HG03139 (cell line): ENCODE measurements around the gene TSSK6.

Source experiments
- ATAC-seq: cut with Tn5 transposase; IDR thresholded peaks from one replicate; pipeline ENCODE4 v1.9.1; 2021; ENCODE audit not compliant: unreplicated experiment

The TSSK6 gene

DNA sequence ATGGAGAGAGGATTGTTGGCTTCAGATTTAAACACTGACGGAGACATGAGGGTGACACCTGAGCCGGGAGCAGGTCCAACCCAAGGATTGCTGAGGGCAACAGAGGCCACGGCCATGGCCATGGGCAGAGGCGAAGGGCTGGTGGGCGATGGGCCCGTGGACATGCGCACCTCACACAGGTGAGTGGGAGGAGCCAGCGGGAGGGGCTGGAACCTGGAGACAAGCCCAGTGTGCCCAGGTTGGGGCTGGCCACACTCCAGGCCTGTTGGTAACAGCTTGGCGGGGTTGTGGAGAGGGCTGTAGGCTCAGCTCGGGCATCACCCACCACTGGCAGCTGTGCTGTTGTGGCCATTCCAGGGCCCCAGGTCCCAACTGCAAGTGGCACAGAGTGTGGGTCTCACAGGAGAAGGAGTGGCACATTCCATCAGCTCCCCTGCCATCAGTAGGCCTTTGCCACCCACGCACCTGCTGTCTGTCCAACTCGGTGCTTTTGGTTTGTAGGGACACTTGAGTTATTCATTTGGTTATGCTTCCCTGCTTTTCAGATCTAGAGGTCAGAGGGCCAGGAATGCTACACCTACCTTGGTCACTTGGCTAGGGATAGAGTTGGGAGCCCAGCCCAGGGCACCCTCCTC is 49.8 kb downstream of the TSSK6 start:
- no peak for ATAC-seq

DNA sequence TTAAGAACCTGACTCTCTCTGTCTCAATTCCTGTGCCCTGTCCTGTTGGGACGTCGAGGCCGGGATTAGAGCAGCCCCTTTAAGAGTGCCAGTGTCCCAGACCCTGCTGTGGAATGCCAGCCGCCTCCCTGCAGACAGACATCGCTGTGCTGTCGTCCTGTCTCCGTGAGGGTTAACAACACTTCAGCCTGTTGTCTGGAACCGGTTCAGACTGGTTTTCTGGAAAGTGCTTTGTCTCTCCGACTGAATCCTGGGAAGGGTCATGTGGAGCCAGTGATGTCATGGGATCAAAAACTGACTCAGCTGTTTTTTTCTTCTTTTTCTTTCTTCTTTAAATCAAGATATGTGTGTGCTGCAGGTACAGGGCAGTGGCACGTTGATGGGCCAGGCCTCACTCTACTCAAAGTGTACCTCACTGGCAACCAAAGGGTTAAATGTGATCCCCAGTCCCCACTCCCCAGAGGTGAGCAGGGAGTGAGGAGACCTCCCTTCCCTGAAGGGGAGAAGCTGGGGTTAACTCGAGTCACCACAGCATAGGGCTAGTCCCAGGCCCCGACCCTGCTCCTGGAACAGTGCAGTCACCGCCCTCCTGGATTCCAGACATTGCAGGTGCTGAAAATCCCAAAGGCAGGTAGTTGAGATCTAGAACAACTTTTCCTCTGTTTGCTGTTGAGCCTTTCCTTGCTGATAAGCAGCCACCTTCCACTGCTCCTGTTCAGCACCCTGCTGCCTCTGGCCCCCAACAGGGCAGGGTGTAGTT is 50.8 kb downstream of the TSSK6 start:
- no peak for ATAC-seq
